Heart right ventricle (tissue), 16 donors: Measurements from ENCODE around the gene TPBGL. TPM values are rescaled to one million over a fixed set of nuclear protein-coding genes. Genes with fewer than 3 reads are reported as not detected.

ENCODE experiments used
- ATAC-seq, 8 donors: fragments of 200-7000 bp; cut with Tn5 transposase; one replicate each; pipeline ENCODE4 v1.9.1; 2020; ENCODE audit warnings: mild to moderate bottlenecking in 8 of 8, moderate library complexity in 8 of 8, moderate number of reproducible peaks in 1 of 8
- DNase-seq, 2 donors: peaks; one replicate each; pipeline ENCODE4 v3.0.0-alpha.2; 2020
- H3K27ac ChIP-seq, 10 donors: fragments of 200-600 bp; sonication (generic) in 2 of 10; one replicate each; pipeline versions ENCODE4 v1.5.0 to v1.8.0; 2020 to 2022; ENCODE audit warnings: mild to moderate bottlenecking in 3 of 10
- H3K27me3 ChIP-seq, 7 donors: fragments of 200-600 bp; one replicate each; pipeline ENCODE4 v1.8.0; 2021 to 2022; ENCODE audit warnings: mild to moderate bottlenecking in 2 of 7
- H3K36me3 ChIP-seq, 9 donors: fragments of 200-600 bp; sonication (generic) in 1 of 9; one replicate each; pipeline versions ENCODE4 v1.5.0 to v1.8.0; 2020 to 2022; ENCODE audit warnings: mild to moderate bottlenecking in 2 of 9
- H3K4me1 ChIP-seq, 9 donors: fragments of 200-600 bp; sonication (generic) in 1 of 9; one replicate each; pipeline versions ENCODE4 v1.5.0 to v1.8.0; 2020 to 2022; ENCODE audit warnings: mild to moderate bottlenecking in 4 of 9
- H3K4me3 ChIP-seq, 10 donors: fragments of 200-600 bp; sonication (generic) in 2 of 10; one replicate each; pipeline versions ENCODE4 v1.5.0 to v1.8.0; 2020 to 2022; ENCODE audit warnings: mild to moderate bottlenecking in 7 of 10, moderate library complexity in 2 of 10
- H3K9me3 ChIP-seq, 11 donors: fragments of 200-600 bp in 10 of 11; sonication (generic) in 2 of 11; one replicate each; pipeline versions ENCODE4 v1.5.0 to v1.8.0; 2013 to 2022; ENCODE audit warnings: mild to moderate bottlenecking in 2 of 11, control low read depth in 1 of 11, moderate library complexity in 1 of 11
- CTCF ChIP-seq, 9 donors: fragments of 200-600 bp; sonication (generic) in 2 of 9; IDR thresholded peaks; one replicate each; pipeline versions ENCODE4 v1.5.0 to v1.8.0; 2021 to 2022; ENCODE audit warnings: antibody characterized with exemption in 9 of 9, mild to moderate bottlenecking in 5 of 9, moderate library complexity in 1 of 9
- WGBS, 2 donors: extraction: QIAGEN DNeasy Blood & Tissue Kit; methylation state at CpG; one replicate each; pipeline ENCODE4 v1.1.7; 2013; ENCODE audit warnings: inconsistent platforms in 1 of 2; 5-methylcytosine and 5-hydroxymethylcytosine counted together
- intact Hi-C, 10 donors: fragments of 100-400 bp; cut with DNase I; formaldehyde crosslinking; loops; one replicate each; pipeline versions ENCODE4 v1.11.1 to v1.14.2; 2022
- polyA plus RNA-seq, 2 donors: library from polyadenylated mRNA; stranded (reverse); fragments of 200-250 nt; gene quantifications; one replicate each; pipeline ENCODE4 v1.2.3, GENCODE V29; 2013
- total RNA-seq, 10 donors: library from RNA; stranded (reverse); fragmentation: NEBNext Ultra II Directional in 3 of 10; extraction: Animal tissue kit (Norgen Biotek cat#: 25700) in 3 of 10; gene quantifications; one replicate each; pipeline versions ENCODE4 v1.2.1 to v1.2.4, GENCODE V29; 2021 to 2023
- donor health status: Arrhythmogenic right ventricular cardiomyopathy.
- donor health status: ischemic (EF 13 %, LVEDD 7.1; RV severe dilation, severe dysfunction).
- donor health status: healthy with polysubstance abuse.
- donor health status: DM: no; HTN: yes; CAD: no.
- donor health status: DM: no; HTN: no; CAD: no.
- donor health status: ischemic (EF 25% LVEDD 6.9; RV normal size, moderate dysfunction).
- donor health status: ischemic (EF 25% LVEDD 5.7; RV mildly dilated, moderate dysfunction).
- donor health status: healthy.
- donor health status: DM: yes; HTN: yes; CAD: no.
- donor health status: Ischemic cardiomyopathy.
- donor health status: ischemic (EF 35%, LVEDD 5.7; RV mildly dilated, moderate dysfunction).
- donor health status: nonischemic (EF 11% LVEDD 7.7; RV severe dilation, severe dysfunction).
- donor health status: DM: yes; HTN: yes; CAD: no.
- donor health status: PGD.
- donor health status: ischemic (EF 29% LVEDD 5.4; RV normal size, mild dysfunction).
- donor health status: nonischemic (EF 23%, LVEDD 6.1; RV moderate dilation, normal function).

TPBGL gene
- total and polyA plus RNA-seq, 12 donors, result 0.07 to 0.37 (median 0.16) TPM; not detected in 5

GRCh38 chr11:75283391-75283931 is 42.9 kb downstream of the TPBGL start:
- TF ChIP-seq CTCF (IDR thresholded peaks at IDR 0.05), result no peak
- Histone ChIP-seq H3K36me3 (peaks cover 0 to 97% (median 22%) of the 10 kb centered on the region in 9 donors), H3K4me1 (peaks cover 0 to 32% (median 17%) of the 10 kb centered on the region in 9 donors), H3K27me3 (no peaks in the 10 kb centered on the region), H3K27ac (no peak overlapping the region), H3K4me3 (no peak overlapping the region), H3K9me3 (no peaks in the 10 kb centered on the region)
- intact Hi-C loops, result loop anchor here in 5 of 10 donors (5.0 to 10.0 kb wide), 3 partner anchors 44 to 251 kb away; partner anchors contain the start of gene GDPD5 (in 1 of the 5)
- WGBS, 2 donors, result 84 to 85% methylated on average over 16 of the region's 16 CpGs
- DNase-seq (no peak), ATAC-seq (no peak)

- peaks cover 0 to 97% (median 21%) of the 10 kb centered on the region in 9 donors for H3K36me3 ChIP-seq
- 95 to 98% methylated on average over 5 of the region's 5 CpGs for WGBS, 2 donors
- no peak for ATAC-seq
Observed at GRCh38 chr11:75285776-75286360, 45.3 kb downstream of the TPBGL start.

GRCh38 chr11:75286826-75287465 is 46.4 kb downstream of the TPBGL start:
- TF ChIP-seq CTCF (IDR thresholded peaks at IDR 0.05), result no peak
- 72% methylated on average over 14 of the region's 14 CpGs for WGBS, 2 donors
- no peak for DNase-seq
- no peak for ATAC-seq
- Histone ChIP-seq H3K4me1 (peaks cover 0 to 9% (median 0%) of the 10 kb centered on the region in 9 donors), H3K36me3 (peaks cover 0 to 86% (median 21%) of the 10 kb centered on the region in 9 donors), H3K9me3 (no peaks in the 10 kb centered on the region), H3K27me3 (no peaks in the 10 kb centered on the region), H3K27ac (no peak overlapping the region), H3K4me3 (no peak overlapping the region)
- intact Hi-C loops, result loop anchor here in 5 of 10 donors (5.0 to 10.0 kb wide), 3 partner anchors 35 to 248 kb away; partner anchors contain the start of gene GDPD5 (in 1 of the 5)

More at GRCh38 chr11:75285776-75286360, 45.3 kb downstream of the TPBGL start:
- H3K4me3 ChIP-seq, result no peak overlapping the region
- H3K27ac ChIP-seq, result no peak overlapping the region
- DNase-seq, result no peak
- intact Hi-C loops, result loop anchor here in 5 of 10 donors (5.0 to 10.0 kb wide), 3 partner anchors 36 to 249 kb away; partner anchors contain the start of gene GDPD5 (in 1 of the 5)
- H3K27me3 ChIP-seq, result no peaks in the 10 kb centered on the region
- TF ChIP-seq CTCF (IDR thresholded peaks at IDR 0.05), result no peak
- no peaks in the 10 kb centered on the region for H3K9me3 ChIP-seq
- peaks cover 0 to 14% (median 4%) of the 10 kb centered on the region in 9 donors for H3K4me1 ChIP-seq

DNA sequence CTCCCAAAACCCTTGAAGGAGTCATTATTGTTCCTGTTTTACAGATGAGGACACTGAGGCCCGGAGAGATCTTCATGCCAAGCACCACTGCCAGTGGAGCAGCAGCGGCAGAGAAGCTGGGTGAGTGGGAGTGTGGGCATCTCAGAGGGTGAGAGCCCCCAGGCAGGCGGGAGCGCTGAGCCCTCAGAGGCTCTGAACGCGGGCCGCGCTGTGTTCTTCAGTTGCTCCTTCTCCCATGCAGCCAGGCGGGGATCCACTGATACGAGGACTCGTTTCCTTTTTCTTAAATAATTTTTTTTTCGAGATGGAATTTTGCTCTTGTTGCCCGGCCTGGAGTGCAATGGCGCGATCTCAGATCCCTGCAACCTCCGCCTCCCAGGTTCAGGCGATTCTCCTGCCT is 47.0 kb downstream of the TPBGL start:
- Histone ChIP-seq H3K4me3 (no peak overlapping the region), H3K4me1 (peaks cover 0 to 13% (median 1%) of the 10 kb centered on the region in 9 donors), H3K9me3 (no peaks in the 10 kb centered on the region), H3K27ac (no peak overlapping the region), H3K27me3 (no peaks in the 10 kb centered on the region), H3K36me3 (peaks cover 0 to 83% (median 19%) of the 10 kb centered on the region in 9 donors)
- no peak for DNase-seq
- WGBS, 2 donors, result 95% methylated on average over 17 of the region's 17 CpGs
- TF ChIP-seq CTCF (IDR thresholded peaks at IDR 0.05), result no peak
- no peak for ATAC-seq
- intact Hi-C loops, result loop anchor here in 5 of 10 donors (5.0 to 10.0 kb wide), 3 partner anchors 35 to 247 kb away; partner anchors contain the start of gene GDPD5 (in 1 of the 5)
